ENCODE results near the gene MORC2.

The MORC2 gene

GRCh38 chr22:30945653-30946052 is 22.9 kb downstream of the MORC2 start:
- Histone ChIP-seq H3K4me1 (ENCODE audit: control insufficient read depth, insufficient read depth, low read length) (no peaks in the 10 kb centered on the region), H3K4me3 (ENCODE audit: low read depth, low read length) (no peak overlapping the region), H3K27ac (ENCODE audit: extremely low read depth, low read depth, low read length) (no peak overlapping the region), H3K36me3 (ENCODE audit: control insufficient read depth in 2 of 2, insufficient read depth in 1 of 2, low read length in 2 of 2) (peaks cover 50 to 98% of the 10 kb centered on the region in 2 experiments), H3K9me3 (ENCODE audit: control insufficient read depth, insufficient read depth, low read depth, low read length) (no peaks in the 10 kb centered on the region)
- CTCF ChIA-PET = interaction anchor here (1.0 to 3.0 kb wide), 5 partner anchors 25 to 286 kb away, joined by 4 to 13 read pairs (median 6); partner anchors contain the start of genes SELENOM and SMTN
- POLR2A ChIA-PET = interaction anchor here (0.9 kb wide), 1 partner anchor 23 kb away, joined by 4 read pairs; the partner anchor contains the start of genes MORC2 and TUG1
- TF ChIP-seq ZBTB17 (tag by site-specific recombination; IDR thresholded peaks at IDR 0.05) (no peak), PRDM2 (tag by site-specific recombination; IDR thresholded peaks at IDR 0.05; ENCODE audit: borderline replicate concordance) (no peak), ZBTB8A (tag by site-specific recombination; IDR thresholded peaks at IDR 0.05) (no peak), ZNF433 (tag by site-specific recombination; IDR thresholded peaks at IDR 0.05; ENCODE audit: low read depth) (no peak)

GRCh38 chr22:30944986-30945385 is 23.6 kb downstream of the MORC2 start:
- Histone ChIP-seq H3K4me1 (ENCODE audit: control insufficient read depth, insufficient read depth, low read length) (no peaks in the 10 kb centered on the region), H3K9me3 (ENCODE audit: control insufficient read depth, insufficient read depth, low read depth, low read length) (no peaks in the 10 kb centered on the region), H3K27ac (ENCODE audit: extremely low read depth, low read depth, low read length) (no peak overlapping the region), H3K4me3 (ENCODE audit: low read depth, low read length) (no peak overlapping the region), H3K36me3 (ENCODE audit: control insufficient read depth in 2 of 2, insufficient read depth in 1 of 2, low read length in 2 of 2) (peaks cover 50 to 98% of the 10 kb centered on the region in 2 experiments)
- POLR2A ChIA-PET = no interaction called here
- CTCF ChIA-PET = interaction anchor here (2.0 to 3.0 kb wide), 2 partner anchors 25 to 137 kb away, joined by 7 to 13 read pairs; partner anchors contain the start of gene SMTN
- TF ChIP-seq ZNF48 (tag by site-specific recombination; IDR thresholded peaks at IDR 0.05) (no peak), KLF16 (tag by site-specific recombination; IDR thresholded peaks at IDR 0.05) (no peak), ZNF184 (tag by site-specific recombination; IDR thresholded peaks at IDR 0.05) (no peak), BCL11B (tag by site-specific recombination; IDR thresholded peaks at IDR 0.05; ENCODE audit: low read depth) (no peak), ZSCAN23 (tag by site-specific recombination; IDR thresholded peaks at IDR 0.05) (no peak), ZNF146 (tag by site-specific recombination; IDR thresholded peaks at IDR 0.05) (no peak), ZNF639 (tag by site-specific recombination; IDR thresholded peaks at IDR 0.05) (no peak), ZNF274 (IDR thresholded peaks at IDR 0.05; ENCODE audit: low read length) (no peak), ZNF274 (tag by site-specific recombination; IDR thresholded peaks at IDR 0.05; ENCODE audit: borderline replicate concordance) (no peak)

GRCh38 chr22:30943368-30943767 is 25.2 kb downstream of the MORC2 start:
- no peak overlapping the region for H3K27ac ChIP-seq (ENCODE audit: extremely low read depth, low read depth, low read length)
- H3K9me3 ChIP-seq (ENCODE audit: control insufficient read depth, insufficient read depth, low read depth, low read length) = no peaks in the 10 kb centered on the region
- no peak overlapping the region for H3K4me3 ChIP-seq (ENCODE audit: low read depth, low read length)
- ChIA-PET POLR2A (no interaction called here), CTCF (no interaction called here)
- H3K36me3 ChIP-seq (ENCODE audit: control insufficient read depth in 2 of 2, insufficient read depth in 1 of 2, low read length in 2 of 2) = peaks cover 53 to 98% of the 10 kb centered on the region in 2 experiments
- no peaks in the 10 kb centered on the region for H3K4me1 ChIP-seq (ENCODE audit: control insufficient read depth, insufficient read depth, low read length)
- TF ChIP-seq ZNF513 (tag by site-specific recombination; IDR thresholded peaks at IDR 0.05) (no peak), HOXD13 (CRISPR knock-in tag; IDR thresholded peaks at IDR 0.05; ENCODE audit: borderline replicate concordance) (no peak), ATF2 (tag by site-specific recombination; IDR thresholded peaks at IDR 0.05; ENCODE audit: low read depth) (no peak), SALL2 (tag by site-specific recombination; IDR thresholded peaks at IDR 0.05; ENCODE audit: borderline replicate concordance) (no peak), EGR2 (tag by site-specific recombination; IDR thresholded peaks at IDR 0.05; ENCODE audit: low read depth) (no peak), ZFP69B (tag by site-specific recombination; IDR thresholded peaks at IDR 0.05) (no peak), ZNF18 (tag by site-specific recombination; IDR thresholded peaks at IDR 0.05) (no peak), ZEB2 (tag by site-specific recombination; IDR thresholded peaks at IDR 0.05) (no peak)
